ENCODE measurements around the gene DENND5A.

- no peak for TF ChIP-seq EZH2 (IDR thresholded peaks at IDR 0.05; ENCODE audit: low read depth, low read length, severe bottlenecking)
- TF ChIP-seq ZNF274 (IDR thresholded peaks at IDR 0.05; ENCODE audit: borderline replicate concordance, extremely low read depth, low read length): no peak
- no peak for TF ChIP-seq RFX5 (IDR thresholded peaks at IDR 0.05; ENCODE audit: borderline replicate concordance, low read depth, low read length)
- TF ChIP-seq, protein P1, sequence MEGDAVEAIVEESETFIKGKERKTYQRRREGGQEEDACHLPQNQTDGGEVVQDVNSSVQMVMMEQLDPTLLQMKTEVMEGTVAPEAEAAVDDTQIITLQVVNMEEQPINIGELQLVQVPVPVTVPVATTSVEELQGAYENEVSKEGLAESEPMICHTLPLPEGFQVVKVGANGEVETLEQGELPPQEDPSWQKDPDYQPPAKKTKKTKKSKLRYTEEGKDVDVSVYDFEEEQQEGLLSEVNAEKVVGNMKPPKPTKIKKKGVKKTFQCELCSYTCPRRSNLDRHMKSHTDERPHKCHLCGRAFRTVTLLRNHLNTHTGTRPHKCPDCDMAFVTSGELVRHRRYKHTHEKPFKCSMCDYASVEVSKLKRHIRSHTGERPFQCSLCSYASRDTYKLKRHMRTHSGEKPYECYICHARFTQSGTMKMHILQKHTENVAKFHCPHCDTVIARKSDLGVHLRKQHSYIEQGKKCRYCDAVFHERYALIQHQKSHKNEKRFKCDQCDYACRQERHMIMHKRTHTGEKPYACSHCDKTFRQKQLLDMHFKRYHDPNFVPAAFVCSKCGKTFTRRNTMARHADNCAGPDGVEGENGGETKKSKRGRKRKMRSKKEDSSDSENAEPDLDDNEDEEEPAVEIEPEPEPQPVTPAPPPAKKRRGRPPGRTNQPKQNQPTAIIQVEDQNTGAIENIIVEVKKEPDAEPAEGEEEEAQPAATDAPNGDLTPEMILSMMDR (IDR thresholded peaks at IDR 0.05; ENCODE audit: control extremely low read depth in 1 of 3, insufficient read depth in 1 of 3, low read depth in 1 of 3, low read length in 3 of 3): no peak
- no peak for TF ChIP-seq SRF (IDR thresholded peaks at IDR 0.05; ENCODE audit: low read depth, low read length)
- TF ChIP-seq NRF1 (IDR thresholded peaks at IDR 0.05; ENCODE audit: low read depth, low read length): no peak
- TF ChIP-seq CHD1 (IDR thresholded peaks at IDR 0.05; ENCODE audit: low read depth, low read length): no peak
- no peak for TF ChIP-seq RXRA (IDR thresholded peaks at IDR 0.05; ENCODE audit: insufficient read depth, low read depth, low read length)
- no peak for TF ChIP-seq PHF8 (conservative IDR thresholded peaks at IDR 0.05; ENCODE audit: low read depth, low read length)
- no peak for TF ChIP-seq CBX8 (IDR thresholded peaks at IDR 0.05; ENCODE audit: borderline replicate concordance, low read depth, low read length)
- no peak for TF ChIP-seq TAF1 (IDR thresholded peaks at IDR 0.05; ENCODE audit: low read depth, low read length)
- TF ChIP-seq JUN (IDR thresholded peaks at IDR 0.05; ENCODE audit: low read depth, low read length): no peak
- TF ChIP-seq RAD21 (IDR thresholded peaks at IDR 0.05 in 1 of 2, conservative IDR thresholded peaks at IDR 0.05 in 1 of 2; ENCODE audit: low read depth in 2 of 2, low read length in 2 of 2): no peak
Measured at GRCh38 chr11:9200471-9200870, 64.7 kb downstream of the DENND5A start.

Measured in H1 (cell line).